GM10266 (cell line): ENCODE measurements around the gene LMX1B.
"Not testable (repeated sequence)": the region's sequence is repeated elsewhere in the genome, so short reads cannot be mapped to it uniquely, and the experiment has no call there.

Experiments used
- DNase-seq: peaks from one replicate; pipeline ENCODE4 v3.0.0; 2012; ENCODE audit errors: extremely low spot score
- CTCF ChIP-seq: IDR thresholded peaks from 2 replicates; pipeline ENCODE4 v1.5.1; 2012; ENCODE audit warnings: mild to moderate bottlenecking, low read depth; ENCODE audit not compliant: control insufficient read depth, insufficient read depth; ENCODE audit errors: missing control alignments

LMX1B gene

GRCh38 chr9:126652140-126652582, 38.4 kb downstream of the LMX1B start:
- DNase-seq = no peak
- no peak for TF ChIP-seq CTCF

GRCh38 chr9:126654124-126654523, 40.4 kb downstream of the LMX1B start:
- TF ChIP-seq CTCF = no peak
- DNase-seq = no peak

GRCh38 chr9:126656214-126656613, 42.5 kb downstream of the LMX1B start:
- not testable (repeated sequence) for DNase-seq

- TF ChIP-seq CTCF = no peak
- no peak for DNase-seq
These were observed 44.6 kb downstream of the LMX1B start for GRCh38 chr9:126658201-126658825.

- TF ChIP-seq CTCF = no peak
- DNase-seq = no peak
These were observed 45.3 kb downstream of the LMX1B start for GRCh38 chr9:126658956-126659555.

- no peak for TF ChIP-seq CTCF
- no peak for DNase-seq
These were observed 47.4 kb downstream of the LMX1B start for GRCh38 chr9:126661122-126661520.

GRCh38 chr9:126661521-126662251, 48.0 kb downstream of the LMX1B start:
- TF ChIP-seq CTCF = no peak
- DNase-seq = no peak
